Measurements from ENCODE around the gene TBCD. TPM values are rescaled to one million over a fixed set of nuclear protein-coding genes. Genes with fewer than 3 reads are reported as not detected.

The TBCD gene
- total RNA-seq = 100 to 1,000 TPM; 155 to 170 TPM
- 10 to 100 TPM; 41.2 to 91.9 (median 53.9) TPM for polyA plus RNA-seq
- total RNA-seq = 77.4 to 237 (median 103) reads per million in 6 experiments

- H3K36me3 Mint-ChIP-seq = peaks cover 0 to 10% (median 0%) of the 10 kb centered on the region in 3 donors
- H3K27ac Mint-ChIP-seq = peak within 1 kb of the TSS in 6 of 10 donors; percentile 38 to 86 (median 60)
- ATAC-seq (peak; percentile 74 to 78), DNase-seq (peak; percentile 76 to 93 (median 90))
- H3K9me3 Mint-ChIP-seq = peaks cover 0 to 11% (median 0%) of the 10 kb centered on the region in 9 donors
- H3K4me3 Mint-ChIP-seq = peak within 1 kb of the TSS; percentile 78 to 89 (median 80)
- H3K27me3 Mint-ChIP-seq = no peaks in the 10 kb centered on the region
- peaks cover 13 to 36% (median 28%) of the 10 kb centered on the region in 4 donors for H3K4me1 Mint-ChIP-seq
- POLR2A ChIA-PET = interaction anchor here (1.1 kb wide), 1 partner anchor 11 kb away, joined by 3 read pairs; no protein-coding TSS in a partner anchor
Measured at GRCh38 chr17:82751571-82752370, at the start of gene TBCD. TBCD (plus strand) TSS chr17:82752065; CDS start chr17:82752194, 129 bp downstream.

DNA sequence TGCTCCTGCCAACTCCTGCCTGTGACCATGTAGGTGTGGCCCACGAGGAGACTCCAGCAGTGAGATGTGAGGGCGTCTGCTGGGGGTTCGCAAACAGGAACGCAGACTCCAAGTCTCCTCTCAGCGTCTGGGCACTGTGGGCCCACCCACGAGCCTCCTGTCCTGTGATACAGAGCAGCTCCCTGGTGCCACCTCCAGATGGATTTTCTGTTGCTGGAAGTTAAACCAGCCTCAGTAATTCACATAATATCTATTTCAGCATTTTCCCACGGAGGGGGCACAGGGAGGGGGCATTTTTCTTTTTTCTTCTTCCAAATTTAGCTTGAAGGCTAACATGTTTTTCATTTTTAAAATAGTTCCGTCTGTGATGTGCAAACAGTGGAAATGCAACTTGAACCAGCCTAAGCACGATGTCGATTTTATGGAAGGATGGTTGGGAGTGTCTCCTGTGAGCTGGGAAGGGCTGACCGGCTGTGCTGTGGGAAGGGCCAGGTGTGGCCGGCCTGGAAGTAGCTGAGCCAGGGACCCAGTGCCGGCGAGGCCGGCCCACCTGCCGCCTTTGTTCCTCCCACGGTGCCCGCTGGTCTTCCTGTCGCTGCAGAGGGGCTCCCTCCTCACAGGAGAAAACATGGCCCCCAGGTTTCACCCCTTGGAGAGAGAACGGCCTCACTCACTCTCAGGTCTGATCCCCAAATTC, 49.5 kb upstream of the TBCD start:
- H3K36me3 Mint-ChIP-seq = no peaks in the 10 kb centered on the region
- H3K27me3 Mint-ChIP-seq = no peaks in the 10 kb centered on the region
- POLR2A ChIA-PET = no interaction called here
- no peak overlapping the region for H3K4me3 Mint-ChIP-seq
- no peaks in the 10 kb centered on the region for H3K9me3 Mint-ChIP-seq
- no peak for ATAC-seq
- no peak overlapping the region for H3K27ac Mint-ChIP-seq
- peaks cover 1 to 8% (median 4%) of the 10 kb centered on the region in 4 donors for H3K4me1 Mint-ChIP-seq
- no peak for DNase-seq

GRCh38 chr17:82703036-82703745, 48.7 kb upstream of the TBCD start:
- ATAC-seq (no peak), DNase-seq (no peak)
- H3K36me3 Mint-ChIP-seq = no peaks in the 10 kb centered on the region
- POLR2A ChIA-PET = no interaction called here
- H3K4me3 Mint-ChIP-seq = no peak overlapping the region
- H3K27me3 Mint-ChIP-seq = peaks cover 0 to 2% (median 0%) of the 10 kb centered on the region in 5 donors
- peak overlapping the region in 1 of 10 donors; percentile 44 for H3K27ac Mint-ChIP-seq
- peaks cover 0 to 14% (median 6%) of the 10 kb centered on the region in 4 donors for H3K4me1 Mint-ChIP-seq
- no peaks in the 10 kb centered on the region for H3K9me3 Mint-ChIP-seq

DNA sequence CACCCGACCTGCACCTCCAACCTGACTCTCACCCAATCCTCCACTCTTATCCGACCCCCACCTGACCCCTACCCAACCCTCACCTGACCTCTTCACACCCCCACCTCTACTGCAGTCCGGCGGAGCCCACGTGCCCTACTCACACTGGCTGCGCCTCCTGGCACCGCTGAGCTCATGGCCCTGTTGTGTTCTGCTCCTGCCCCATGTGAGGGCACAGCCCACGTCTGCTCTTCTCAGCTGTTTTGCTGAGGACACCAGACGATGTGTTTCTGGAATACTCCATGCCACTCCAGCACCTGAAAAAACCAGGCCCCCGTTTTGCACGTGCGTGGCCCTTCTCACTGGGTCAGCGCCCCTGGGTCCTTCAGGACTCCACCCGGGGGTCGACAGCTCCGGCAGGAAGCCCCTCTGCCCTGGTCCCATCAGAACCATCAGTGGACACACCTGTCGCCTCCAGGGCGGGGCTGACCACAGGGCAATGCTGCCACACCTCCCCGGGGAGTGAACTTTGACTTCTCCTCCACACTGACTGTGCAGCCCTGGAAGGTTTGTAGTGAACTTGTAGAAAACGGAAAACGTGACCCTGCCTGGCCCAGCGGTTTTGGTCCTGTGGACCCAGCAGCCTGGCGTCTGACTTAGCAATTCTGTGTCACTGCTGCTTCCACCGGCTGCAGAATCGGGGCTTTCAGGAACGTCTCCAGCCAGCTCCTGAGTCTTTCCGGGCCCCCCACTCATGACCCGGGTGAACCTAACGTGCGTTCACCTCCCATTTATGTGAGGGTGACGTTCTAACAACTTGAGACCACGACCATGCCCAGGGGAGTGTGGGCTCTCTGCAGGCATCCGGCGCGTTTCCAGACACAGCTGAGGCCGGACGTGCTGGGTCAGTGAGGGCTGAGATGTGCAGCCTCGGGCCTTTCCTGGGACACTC, 47.7 kb upstream of the TBCD start:
- H3K9me3 Mint-ChIP-seq = no peaks in the 10 kb centered on the region
- peaks cover 0 to 14% (median 4%) of the 10 kb centered on the region in 4 donors for H3K4me1 Mint-ChIP-seq
- H3K27ac Mint-ChIP-seq = peak overlapping the region in 1 of 10 donors; percentile 27
- H3K4me3 Mint-ChIP-seq = no peak overlapping the region
- POLR2A ChIA-PET = no interaction called here
- no peaks in the 10 kb centered on the region for H3K36me3 Mint-ChIP-seq
- DNase-seq (no peak), ATAC-seq (no peak)
- peaks cover 0 to 2% (median 0%) of the 10 kb centered on the region in 5 donors for H3K27me3 Mint-ChIP-seq

DNA sequence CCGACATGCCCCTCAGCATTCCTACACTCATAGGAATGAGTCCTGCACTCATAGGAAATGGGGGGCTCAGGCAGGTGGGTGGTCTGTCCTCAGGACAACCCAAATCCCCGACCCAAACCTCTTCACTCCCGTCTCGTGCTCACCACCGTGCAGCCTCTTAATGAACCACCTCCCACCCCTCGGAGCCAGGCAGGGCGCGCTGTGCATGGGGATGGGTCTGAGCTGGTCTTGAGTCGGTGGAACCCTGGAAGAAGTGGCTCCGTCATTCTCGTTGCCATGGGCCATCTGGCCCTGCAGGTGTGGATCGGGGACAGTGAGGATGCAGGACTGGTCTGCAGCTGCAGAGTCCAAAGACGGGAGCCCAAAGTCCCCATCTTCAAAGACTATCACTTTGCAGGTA, 47.0 kb upstream of the TBCD start:
- H3K36me3 Mint-ChIP-seq = no peaks in the 10 kb centered on the region
- no peak overlapping the region for H3K4me3 Mint-ChIP-seq
- DNase-seq = no peak
- peaks cover 0 to 9% (median 1%) of the 10 kb centered on the region in 4 donors for H3K4me1 Mint-ChIP-seq
- no peak overlapping the region for H3K27ac Mint-ChIP-seq
- POLR2A ChIA-PET = no interaction called here
- peaks cover 0 to 2% (median 0%) of the 10 kb centered on the region in 5 donors for H3K27me3 Mint-ChIP-seq
- H3K9me3 Mint-ChIP-seq = no peaks in the 10 kb centered on the region
- ATAC-seq = no peak

DNA sequence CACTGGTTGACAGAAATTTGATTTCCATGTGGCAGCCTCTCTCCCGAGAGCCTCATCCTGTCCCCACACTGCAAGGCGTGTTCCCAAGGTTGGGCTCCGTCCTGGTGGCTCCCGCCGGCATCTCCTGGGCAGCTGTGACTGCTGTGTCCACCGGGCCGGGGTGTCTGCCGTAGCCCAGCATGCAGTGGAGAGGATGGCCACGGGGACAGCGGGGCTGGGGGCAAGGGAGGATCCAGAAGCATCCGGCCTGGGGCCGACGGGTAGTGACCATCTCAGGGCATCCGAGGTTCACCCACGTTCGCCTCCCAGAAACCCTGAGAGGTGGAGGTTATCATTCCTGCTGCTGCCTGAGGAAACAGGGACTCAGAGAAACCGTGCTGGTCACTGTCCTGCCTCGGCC, 46.1 kb upstream of the TBCD start:
- Mint-ChIP-seq H3K9me3 (no peaks in the 10 kb centered on the region), H3K4me1 (peaks cover 0 to 9% (median 1%) of the 10 kb centered on the region in 4 donors), H3K27ac (no peak overlapping the region), H3K27me3 (peaks cover 0 to 2% (median 0%) of the 10 kb centered on the region in 5 donors), H3K4me3 (no peak overlapping the region), H3K36me3 (no peaks in the 10 kb centered on the region)
- ATAC-seq (no peak), DNase-seq (no peak)
- POLR2A ChIA-PET = no interaction called here

- POLR2A ChIA-PET = no interaction called here
Measured at GRCh38 chr17:82709024-82709675, 42.7 kb upstream of the TBCD start.

DNA sequence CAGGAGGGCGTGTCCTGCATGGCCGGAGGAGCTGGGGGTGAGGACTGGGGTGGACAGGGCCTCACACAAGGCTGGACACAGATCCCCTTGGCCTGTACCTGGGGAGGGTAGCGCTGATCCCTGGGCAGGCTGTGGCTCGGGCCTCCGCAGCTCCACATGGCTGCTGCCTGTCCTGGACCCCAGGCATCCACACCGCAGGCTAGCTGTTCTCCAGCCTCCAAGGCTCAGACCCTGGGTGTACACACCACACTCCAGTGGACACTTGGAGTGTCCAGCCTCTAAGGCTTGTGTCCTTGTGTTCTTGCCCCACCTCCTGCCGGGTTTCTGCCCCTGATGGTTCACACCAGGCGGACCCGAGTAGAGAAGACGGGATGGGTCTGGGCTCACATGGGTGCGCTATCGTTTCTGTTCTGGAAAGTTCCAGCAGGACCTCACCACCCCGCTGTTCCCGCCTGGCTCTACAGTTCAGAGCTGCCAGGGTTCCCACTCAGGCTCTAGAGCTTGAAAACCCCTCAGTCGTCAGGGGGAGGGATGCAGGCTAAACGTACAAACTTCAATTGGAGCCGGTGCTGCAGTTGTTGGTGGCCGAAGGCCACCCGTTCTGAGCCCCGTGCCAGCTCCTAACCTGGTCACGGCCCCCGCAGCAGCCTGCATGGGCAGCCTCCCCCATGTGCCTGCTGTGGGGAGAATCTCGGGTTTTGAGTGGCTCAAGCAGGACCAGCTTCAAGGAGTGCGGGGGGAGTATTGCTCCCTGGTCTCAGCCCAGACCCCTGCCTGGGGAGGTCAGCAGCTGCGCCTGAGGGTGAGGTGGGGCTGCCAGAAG, 42.0 kb upstream of the TBCD start:
- ATAC-seq = no peak
- Mint-ChIP-seq H3K4me3 (no peak overlapping the region), H3K27ac (no peak overlapping the region), H3K27me3 (peaks cover 0 to 2% (median 0%) of the 10 kb centered on the region in 5 donors), H3K4me1 (peaks cover 0 to 9% (median 1%) of the 10 kb centered on the region in 4 donors), H3K36me3 (no peaks in the 10 kb centered on the region), H3K9me3 (no peaks in the 10 kb centered on the region)
- peak in 1 of 10 donors; percentile 57 for DNase-seq
- POLR2A ChIA-PET = interaction anchor here (0.7 kb wide), 1 partner anchor 10 kb away, joined by 5 read pairs; no protein-coding TSS in a partner anchor

More at GRCh38 chr17:82709024-82709675, 42.7 kb upstream of the TBCD start:
- no peak for ATAC-seq
- peak in 1 of 10 donors; percentile 22 for DNase-seq
- Mint-ChIP-seq H3K4me3 (no peak overlapping the region), H3K4me1 (peaks cover 0 to 9% (median 1%) of the 10 kb centered on the region in 4 donors), H3K27me3 (peaks cover 0 to 2% (median 0%) of the 10 kb centered on the region in 5 donors), H3K9me3 (no peaks in the 10 kb centered on the region), H3K27ac (no peak overlapping the region), H3K36me3 (no peaks in the 10 kb centered on the region)

- H3K36me3 Mint-ChIP-seq = no peaks in the 10 kb centered on the region
- no peak overlapping the region for H3K4me3 Mint-ChIP-seq
- peaks cover 0 to 2% (median 0%) of the 10 kb centered on the region in 5 donors for H3K27me3 Mint-ChIP-seq
- POLR2A ChIA-PET = no interaction called here
- no peak for ATAC-seq
- peak in 1 of 10 donors; percentile 26 for DNase-seq
- peaks cover under 1 to 10% (median 2%) of the 10 kb centered on the region in 4 donors for H3K4me1 Mint-ChIP-seq
- H3K9me3 Mint-ChIP-seq = no peaks in the 10 kb centered on the region
- H3K27ac Mint-ChIP-seq = no peak overlapping the region
Measured at GRCh38 chr17:82710499-82711232, 41.2 kb upstream of the TBCD start.

- peak overlapping the region in 3 of 10 donors; percentile 2 to 33 (median 31) for H3K27ac Mint-ChIP-seq
- peak overlapping the region in 6 of 10 donors; percentile 19 to 51 (median 36) for H3K4me3 Mint-ChIP-seq
- ATAC-seq (no peak), DNase-seq (peak in 1 of 10 donors; percentile 49)
- H3K9me3 Mint-ChIP-seq = no peaks in the 10 kb centered on the region
- H3K27me3 Mint-ChIP-seq = no peaks in the 10 kb centered on the region
- H3K36me3 Mint-ChIP-seq = no peaks in the 10 kb centered on the region
- POLR2A ChIA-PET = no interaction called here
- peaks cover 7 to 23% (median 21%) of the 10 kb centered on the region in 4 donors for H3K4me1 Mint-ChIP-seq
Measured at GRCh38 chr17:82713071-82713723, 38.7 kb upstream of the TBCD start.
